GM19035 (cell line): Measurements from ENCODE around the gene TBCK.
"Not testable (repeated sequence)": the region's sequence is repeated elsewhere in the genome, so short reads cannot be mapped to it uniquely, and the experiment has no call there.

Experiments
- ATAC-seq: cut with Tn5 transposase; IDR thresholded peaks from one replicate; pipeline ENCODE4 v1.9.1; 2021; ENCODE audit not compliant: unreplicated experiment

TBCK gene

GRCh38 chr4:106323119-106323518 lies 7.1 kb upstream of the TBCK start:
- no peak for ATAC-seq

- not testable (repeated sequence) for ATAC-seq
Observed at GRCh38 chr4:106321814-106322213, 5.8 kb upstream of the TBCK start.

GRCh38 chr4:106321168-106321567 lies 5.2 kb upstream of the TBCK start:
- not testable (repeated sequence) for ATAC-seq

- no peak for ATAC-seq
Observed at GRCh38 chr4:106320235-106320634, 4.2 kb upstream of the TBCK start.

- ATAC-seq = no peak
Observed at GRCh38 chr4:106318511-106318910, 2.5 kb upstream of the TBCK start.

GRCh38 chr4:106317815-106318214 lies 1.8 kb upstream of the TBCK start:
- ATAC-seq = no peak

- ATAC-seq = peak; percentile 7
Observed at GRCh38 chr4:106316773-106317409, 882 bp upstream of the TBCK start.

- peak; percentile 26 for ATAC-seq
Observed at GRCh38 chr4:106315476-106315967, 487 bp downstream of the TBCK start.

GRCh38 chr4:106314960-106315359 lies 1.0 kb downstream of the TBCK start:
- ATAC-seq = no peak

GRCh38 chr4:106312997-106313522 lies 2.9 kb downstream of the TBCK start:
- ATAC-seq = no peak

- ATAC-seq = no peak
Observed at GRCh38 chr4:106312377-106312776, 3.6 kb downstream of the TBCK start.

- no peak for ATAC-seq
Observed at GRCh38 chr4:106306561-106306960, 9.4 kb downstream of the TBCK start.

GRCh38 chr4:106305435-106306055 lies 10.5 kb downstream of the TBCK start:
- ATAC-seq = no peak

- ATAC-seq = no peak
Observed at GRCh38 chr4:106304632-106305031, 11.4 kb downstream of the TBCK start.

- ATAC-seq = no peak
Observed at GRCh38 chr4:106303548-106304281, 12.3 kb downstream of the TBCK start.

GRCh38 chr4:106302062-106302438 lies 14.0 kb downstream of the TBCK start:
- no peak for ATAC-seq

GRCh38 chr4:106301393-106302061 lies 14.5 kb downstream of the TBCK start:
- no peak for ATAC-seq

- ATAC-seq = no peak
Observed at GRCh38 chr4:106299977-106300376, 16.0 kb downstream of the TBCK start.

- ATAC-seq = no peak
Observed at GRCh38 chr4:106297245-106298035, 18.6 kb downstream of the TBCK start.

GRCh38 chr4:106294062-106294461 lies 21.9 kb downstream of the TBCK start:
- no peak for ATAC-seq
